HCT116 (cell line): Measurements from ENCODE around the gene C2orf76. TPM values are rescaled to one million over a fixed set of nuclear protein-coding genes. Genes with fewer than 3 reads are reported as not detected.

Experiments used
- total RNA-seq: library from RNA; stranded (reverse); gene quantifications from one replicate; pipeline ENCODE4 v1.2.1, GENCODE V29; 2021; ENCODE audit not compliant: unreplicated experiment

C2orf76 gene
- total RNA-seq, 1 experiment from 2014 or later: 10.5 TPM

Other genes with a start within 250 kb of the C2orf76 start
- not detected for gene C1QL2, start 208.1 kb downstream of the C2orf76 start, total RNA-seq
- gene STEAP3, start 143.0 kb downstream of the C2orf76 start, total RNA-seq: 32.3 TPM
- gene DBI, start 143 bp upstream of the C2orf76 start, total RNA-seq: 129 TPM
- gene TMEM37, start 65.0 kb upstream of the C2orf76 start, total RNA-seq: 2.3 TPM
- gene SCTR, start 157.6 kb upstream of the C2orf76 start, total RNA-seq: not detected
- 0.96 TPM for gene CFAP221, start 177.6 kb upstream of the C2orf76 start, total RNA-seq